ENCODE results near the gene VPS13D. TPM values are rescaled to one million over a fixed set of nuclear protein-coding genes. Genes with fewer than 3 reads are reported as not detected.
"Not testable (repeated sequence)": the region's sequence is repeated elsewhere in the genome, so short reads cannot be mapped to it uniquely, and the experiment has no call there.

VPS13D gene
- total and polyA plus RNA-seq, 5 experiments from 2014 or later, result 5.3 to 64.9 (median 7.5) TPM

DNA sequence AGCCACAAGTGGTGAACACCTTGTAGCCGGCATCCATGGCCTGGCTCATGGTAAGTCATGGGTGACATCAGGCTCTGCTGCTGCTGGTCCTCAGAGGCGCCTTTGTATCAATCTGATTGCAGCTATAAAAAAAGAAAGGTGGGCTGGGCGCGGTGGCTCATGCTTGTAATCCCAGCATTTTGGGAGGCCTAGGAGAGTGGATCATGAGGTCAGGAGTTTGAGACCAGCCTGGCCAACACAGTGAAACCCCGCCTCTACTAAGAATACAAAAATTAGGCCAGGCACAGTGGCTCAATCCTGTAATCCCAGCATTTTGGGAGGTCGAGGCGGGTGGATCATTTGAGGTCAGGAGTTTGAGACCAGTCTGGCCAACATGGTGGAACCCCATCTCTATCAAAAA lies 226.3 kb downstream of the VPS13D start:
- Mint-ChIP-seq H3K27ac (peak overlapping the region in 9 of 10 donors; percentile 32 to 94 (median 60)), H3K4me1 (peaks cover 26 to 82% (median 79%) of the 10 kb centered on the region in 4 donors), H3K36me3 (peaks cover 0 to 27% (median 18%) of the 10 kb centered on the region in 3 donors), H3K4me3 (peak overlapping the region in 8 of 10 donors; percentile 38 to 83 (median 76))
- not testable (repeated sequence) for ATAC-seq, H3K9me3 Mint-ChIP-seq, DNase-seq, H3K27me3 Mint-ChIP-seq
- POLR2A ChIA-PET, result interaction anchor here (0.6 to 15.8 kb wide), 7 partner anchors 9 to 162 kb away, joined by 3 to 211 read pairs (median 6); no protein-coding TSS in a partner anchor

DNA sequence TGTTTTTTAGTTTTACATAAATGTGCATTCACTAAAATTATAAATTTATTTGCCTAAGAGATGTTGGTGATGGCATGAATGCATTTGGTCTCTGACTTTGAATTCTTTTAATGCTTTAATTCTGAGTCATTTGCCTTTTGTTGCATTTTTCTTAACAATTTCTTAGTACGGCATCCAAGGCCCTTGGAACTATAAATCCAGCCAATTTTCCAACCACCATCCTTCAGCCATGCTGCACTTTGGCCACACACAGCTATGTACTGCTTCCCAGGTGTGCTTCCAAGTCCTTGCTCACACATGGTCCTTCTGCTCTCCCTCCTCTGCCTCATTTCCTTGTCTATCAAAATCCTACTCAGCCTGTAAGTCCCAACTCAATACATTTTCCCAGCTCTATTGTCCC lies 227.1 kb downstream of the VPS13D start:
- POLR2A ChIA-PET, result interaction anchor here (0.8 to 15.8 kb wide), 9 partner anchors 9 to 161 kb away, joined by 3 to 211 read pairs (median 6); no protein-coding TSS in a partner anchor
- H3K4me3 Mint-ChIP-seq, result peak overlapping the region in 6 of 10 donors; percentile 69 to 83 (median 80)
- ATAC-seq (no peak), DNase-seq (no peak)
- H3K9me3 Mint-ChIP-seq, result no peaks in the 10 kb centered on the region
- H3K36me3 Mint-ChIP-seq, result peaks cover 2 to 36% (median 27%) of the 10 kb centered on the region in 3 donors
- H3K4me1 Mint-ChIP-seq, result peaks cover 26 to 73% (median 72%) of the 10 kb centered on the region in 4 donors
- no peaks in the 10 kb centered on the region for H3K27me3 Mint-ChIP-seq
- H3K27ac Mint-ChIP-seq, result peak overlapping the region in 8 of 10 donors; percentile 17 to 94 (median 80)

DNA sequence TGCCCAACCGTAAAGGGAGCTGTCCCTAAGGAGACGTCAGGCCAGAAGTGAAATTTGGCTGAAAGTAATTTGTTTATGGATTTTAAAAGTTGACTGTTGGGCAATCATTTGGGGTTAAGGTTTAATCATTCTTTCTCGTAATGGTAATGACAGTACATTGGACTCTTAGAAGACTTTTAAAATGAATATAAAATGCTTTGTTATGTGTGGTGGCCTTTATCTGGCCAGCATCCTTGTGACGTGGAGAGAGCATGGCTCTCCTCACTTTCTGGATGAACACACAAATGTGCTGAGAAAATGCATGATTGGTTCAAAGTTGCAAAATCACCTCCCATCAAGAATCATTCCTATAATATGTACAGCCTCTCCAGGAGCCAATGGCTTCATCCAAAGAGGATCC lies 227.9 kb downstream of the VPS13D start:
- DNase-seq (no peak), ATAC-seq (no peak)
- Mint-ChIP-seq H3K27me3 (no peaks in the 10 kb centered on the region), H3K4me3 (peak overlapping the region in 2 of 10 donors; percentile 69 to 80), H3K9me3 (no peaks in the 10 kb centered on the region), H3K4me1 (peaks cover 25 to 69% (median 64%) of the 10 kb centered on the region in 4 donors), H3K36me3 (peaks cover 8 to 41% (median 35%) of the 10 kb centered on the region in 3 donors), H3K27ac (peak overlapping the region in 5 of 10 donors; percentile 18 to 94 (median 84))
- POLR2A ChIA-PET, result interaction anchor here (3.4 to 15.8 kb wide), 2 partner anchors 17 to 19 kb away, joined by 20 to 211 read pairs; no protein-coding TSS in a partner anchor

DNA sequence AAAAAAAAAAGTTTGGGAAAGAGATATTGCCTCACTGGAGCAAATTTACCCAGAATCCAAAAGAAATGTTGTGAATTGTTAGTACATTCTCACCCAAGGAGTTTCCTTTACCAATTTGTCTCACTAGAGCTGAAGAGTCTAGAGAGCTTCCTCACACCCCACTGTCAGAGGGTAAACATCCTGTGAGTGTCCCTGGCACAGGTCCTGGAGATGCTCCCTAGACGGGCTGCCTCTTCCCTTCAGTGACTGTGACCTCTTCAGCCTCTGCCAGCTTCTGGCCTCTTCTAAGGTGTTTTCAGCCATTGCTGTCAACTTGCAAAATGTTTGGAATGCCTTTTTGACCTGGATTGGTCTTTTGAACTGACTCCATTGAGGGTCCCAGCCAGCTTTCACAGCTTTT lies 228.7 kb downstream of the VPS13D start:
- POLR2A ChIA-PET, result interaction anchor here (0.7 to 15.8 kb wide), 8 partner anchors 10 to 160 kb away, joined by 3 to 211 read pairs (median 4); partner anchors contain the start of gene DHRS3
- Mint-ChIP-seq H3K4me1 (peaks cover 19 to 67% (median 58%) of the 10 kb centered on the region in 4 donors), H3K27ac (peak overlapping the region in 8 of 10 donors; percentile 29 to 91 (median 79)), H3K27me3 (no peaks in the 10 kb centered on the region), H3K36me3 (peaks cover 8 to 43% (median 41%) of the 10 kb centered on the region in 3 donors), H3K9me3 (no peaks in the 10 kb centered on the region), H3K4me3 (peak overlapping the region in 7 of 10 donors; percentile 14 to 65 (median 34))
- ATAC-seq, result peak; percentile 58 to 63
- DNase-seq, result no peak

DNA sequence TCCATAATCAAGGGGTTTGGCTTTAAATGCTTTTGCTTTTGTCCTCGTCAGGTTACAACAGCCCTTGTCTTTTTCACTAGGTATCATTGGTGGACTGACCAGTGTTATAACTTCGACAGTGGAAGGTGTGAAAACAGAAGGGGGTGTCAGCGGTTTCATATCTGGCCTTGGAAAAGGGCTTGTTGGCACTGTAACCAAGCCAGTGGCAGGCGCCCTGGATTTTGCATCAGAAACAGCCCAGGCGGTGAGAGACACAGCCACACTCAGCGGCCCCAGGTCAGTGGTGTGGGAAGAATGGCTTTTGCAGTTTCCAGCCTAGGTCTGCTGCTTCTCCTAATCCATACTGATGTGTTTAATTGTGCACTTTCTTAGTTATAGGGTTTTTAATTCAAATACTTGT lies 230.3 kb downstream of the VPS13D start:
- Mint-ChIP-seq H3K27me3 (no peaks in the 10 kb centered on the region), H3K4me3 (no peak overlapping the region), H3K36me3 (peaks cover 8 to 52% (median 45%) of the 10 kb centered on the region in 3 donors), H3K9me3 (no peaks in the 10 kb centered on the region), H3K27ac (no peak overlapping the region), H3K4me1 (peaks cover 13 to 52% (median 43%) of the 10 kb centered on the region in 4 donors)
- POLR2A ChIA-PET, result interaction anchor here (0.8 to 15.8 kb wide), 2 partner anchors 15 to 309 kb away, joined by 3 to 211 read pairs; no protein-coding TSS in a partner anchor
- no peak for ATAC-seq
- no peak for DNase-seq

DNA sequence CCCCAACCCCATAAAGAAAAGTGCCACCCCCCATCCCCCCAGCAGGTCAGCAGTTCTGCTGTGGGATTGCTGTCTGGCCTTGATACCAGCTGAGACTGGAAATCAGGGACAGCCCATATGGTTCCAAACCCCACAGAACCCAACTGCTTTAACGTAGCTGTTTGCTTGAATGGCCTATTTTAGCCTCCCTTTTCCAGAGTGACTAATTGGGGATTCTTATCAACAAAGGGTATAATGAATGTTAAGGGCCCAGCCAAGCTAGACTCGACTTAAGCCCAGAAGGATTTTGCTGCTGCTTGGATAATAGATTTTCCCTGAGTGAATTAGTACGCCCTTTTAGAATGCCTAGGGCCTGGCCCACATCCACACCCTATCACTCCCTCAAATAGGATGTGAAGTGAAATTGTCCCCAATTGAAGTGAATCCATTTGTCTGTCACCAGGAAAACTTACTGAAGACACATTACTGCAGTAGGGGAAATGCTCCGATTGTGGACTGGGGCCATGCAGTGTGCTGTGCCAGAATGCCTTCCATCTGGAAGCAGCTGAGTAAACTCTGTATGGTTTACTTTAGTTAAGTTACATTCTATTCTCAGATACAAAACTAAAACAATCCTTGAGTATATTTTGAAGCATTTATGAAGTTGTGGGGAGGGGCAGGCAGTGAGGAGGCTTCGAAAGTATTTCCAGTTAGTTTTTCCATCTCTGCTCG lies 231.2 kb downstream of the VPS13D start:
- Mint-ChIP-seq H3K27ac (peak overlapping the region in 2 of 10 donors; percentile 69 to 72), H3K4me3 (no peak overlapping the region), H3K36me3 (peaks cover 8 to 61% (median 51%) of the 10 kb centered on the region in 3 donors), H3K9me3 (no peaks in the 10 kb centered on the region), H3K4me1 (peaks cover 13 to 45% (median 38%) of the 10 kb centered on the region in 4 donors), H3K27me3 (no peaks in the 10 kb centered on the region)
- no peak for DNase-seq
- POLR2A ChIA-PET, result interaction anchor here (1.1 to 15.8 kb wide), 3 partner anchors 8 to 15 kb away, joined by 3 to 211 read pairs (median 5); no protein-coding TSS in a partner anchor
- ATAC-seq, result no peak

DNA sequence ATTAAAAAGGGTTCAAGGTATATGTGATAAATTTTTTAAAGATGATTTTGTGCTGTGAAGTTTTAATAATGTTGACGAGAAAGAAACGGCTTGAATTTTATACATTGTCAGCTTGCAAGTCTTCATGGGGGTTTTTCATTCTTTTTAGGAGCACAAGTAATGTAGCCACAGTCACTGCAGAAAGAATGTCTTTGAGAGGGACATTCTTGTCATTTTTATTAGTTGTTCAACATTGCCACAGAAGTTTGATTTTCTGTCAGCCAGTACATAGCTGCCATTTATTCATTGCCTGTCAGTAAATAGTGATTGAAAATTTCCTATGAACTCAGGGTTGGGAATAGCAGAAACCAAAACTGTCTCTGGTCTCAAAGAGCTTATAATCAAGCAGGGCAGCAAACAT lies 231.9 kb downstream of the VPS13D start:
- POLR2A ChIA-PET, result interaction anchor here (0.6 to 1.5 kb wide), 4 partner anchors 9 to 16 kb away, joined by 3 to 5 read pairs (median 3); no protein-coding TSS in a partner anchor
- H3K4me3 Mint-ChIP-seq, result no peak overlapping the region
- peaks cover 11 to 38% (median 31%) of the 10 kb centered on the region in 4 donors for H3K4me1 Mint-ChIP-seq
- ATAC-seq (no peak), DNase-seq (no peak)
- H3K9me3 Mint-ChIP-seq, result no peaks in the 10 kb centered on the region
- H3K27ac Mint-ChIP-seq, result peak overlapping the region in 3 of 10 donors; percentile 20 to 51 (median 22)
- peaks cover 8 to 62% (median 50%) of the 10 kb centered on the region in 3 donors for H3K36me3 Mint-ChIP-seq
- H3K27me3 Mint-ChIP-seq, result no peaks in the 10 kb centered on the region

DNA sequence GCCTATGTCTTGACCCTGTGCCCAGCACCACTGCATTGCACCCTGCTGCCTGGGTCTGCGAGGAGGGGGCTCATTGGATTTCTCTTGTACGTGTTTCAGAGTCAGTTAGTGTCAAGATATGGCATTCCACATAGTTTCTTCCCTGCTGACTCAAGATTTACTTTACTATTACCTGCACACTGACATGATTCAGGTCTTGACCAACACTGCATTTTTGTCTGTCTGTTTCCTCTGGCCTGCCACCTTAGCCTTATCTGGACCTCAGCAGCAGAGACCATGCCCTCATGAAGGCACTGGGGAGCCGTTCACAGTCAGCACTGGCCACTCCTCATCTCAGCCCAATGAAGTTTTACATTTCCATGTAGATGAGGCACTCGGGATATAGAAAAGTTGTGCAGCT lies 232.8 kb downstream of the VPS13D start:
- no peak for ATAC-seq
- peak overlapping the region in 2 of 10 donors; percentile 71 to 90 for H3K27ac Mint-ChIP-seq

DNA sequence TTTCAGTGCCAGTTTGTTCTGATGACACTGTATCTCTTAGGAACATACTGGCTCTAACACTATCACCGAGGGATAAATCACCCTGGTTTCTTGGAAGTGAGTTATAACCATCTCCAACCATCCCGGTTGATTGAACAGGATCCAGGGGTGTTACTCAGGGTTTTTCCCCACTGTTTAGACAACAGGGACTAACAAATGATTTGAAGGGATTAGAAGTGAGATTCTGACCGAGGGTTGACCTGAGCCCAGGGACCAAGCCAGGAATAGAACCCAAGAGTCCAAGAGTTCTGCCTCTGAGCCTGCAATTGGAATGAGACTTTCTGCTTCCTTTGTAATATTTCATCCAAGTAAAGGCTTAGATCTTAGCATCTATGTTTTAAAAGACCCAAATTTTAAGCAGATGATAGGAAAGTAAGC lies 234.2 kb downstream of the VPS13D start:
- POLR2A ChIA-PET, result no interaction called here
- DNase-seq, result no peak
- Mint-ChIP-seq H3K4me1 (peaks cover 8 to 31% (median 22%) of the 10 kb centered on the region in 4 donors), H3K27ac (peak overlapping the region in 1 of 10 donors; percentile 3), H3K36me3 (peaks cover 8 to 61% (median 46%) of the 10 kb centered on the region in 3 donors), H3K4me3 (no peak overlapping the region), H3K9me3 (no peaks in the 10 kb centered on the region), H3K27me3 (no peaks in the 10 kb centered on the region)
- ATAC-seq, result no peak

More for the DNA sequence above, 232.8 kb downstream of the VPS13D start:
- no peak for DNase-seq
- POLR2A ChIA-PET, result interaction anchor here (0.6 kb wide), 1 partner anchor 12 kb away, joined by 3 read pairs; no protein-coding TSS in a partner anchor
- no peak overlapping the region for H3K4me3 Mint-ChIP-seq
- H3K27me3 Mint-ChIP-seq, result no peaks in the 10 kb centered on the region
- peaks cover 8 to 64% (median 44%) of the 10 kb centered on the region in 3 donors for H3K36me3 Mint-ChIP-seq
- H3K4me1 Mint-ChIP-seq, result peaks cover 8 to 34% (median 27%) of the 10 kb centered on the region in 4 donors
- H3K9me3 Mint-ChIP-seq, result no peaks in the 10 kb centered on the region

DNA sequence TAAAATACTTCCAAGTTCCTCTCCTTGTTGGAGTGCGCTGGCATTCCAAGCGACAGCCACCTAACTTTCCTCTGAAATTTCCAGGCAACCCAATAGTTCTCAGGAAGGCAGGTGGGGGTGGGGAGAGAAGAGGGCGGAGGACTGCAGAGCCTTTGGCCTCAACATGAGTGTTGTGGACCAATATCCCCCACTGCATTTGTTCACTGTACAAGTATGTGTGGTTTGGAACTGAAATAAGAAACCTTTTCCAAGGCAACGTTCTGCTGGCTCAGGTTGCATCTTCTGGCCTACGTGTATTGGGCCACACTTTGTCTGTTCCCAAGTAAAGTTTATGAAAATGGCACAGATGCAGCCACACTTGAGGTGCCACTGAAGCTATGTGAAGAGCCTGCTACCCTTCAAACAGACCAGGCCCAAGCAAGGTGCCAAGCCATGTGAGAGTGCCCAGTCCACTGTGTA lies 234.8 kb downstream of the VPS13D start:
- Mint-ChIP-seq H3K9me3 (no peaks in the 10 kb centered on the region), H3K4me3 (no peak overlapping the region), H3K27ac (peak overlapping the region in 1 of 10 donors; percentile 0), H3K27me3 (no peaks in the 10 kb centered on the region), H3K36me3 (peaks cover 8 to 59% (median 45%) of the 10 kb centered on the region in 3 donors), H3K4me1 (peaks cover 8 to 32% (median 24%) of the 10 kb centered on the region in 4 donors)
- DNase-seq (no peak), ATAC-seq (no peak)
- POLR2A ChIA-PET, result no interaction called here

DNA sequence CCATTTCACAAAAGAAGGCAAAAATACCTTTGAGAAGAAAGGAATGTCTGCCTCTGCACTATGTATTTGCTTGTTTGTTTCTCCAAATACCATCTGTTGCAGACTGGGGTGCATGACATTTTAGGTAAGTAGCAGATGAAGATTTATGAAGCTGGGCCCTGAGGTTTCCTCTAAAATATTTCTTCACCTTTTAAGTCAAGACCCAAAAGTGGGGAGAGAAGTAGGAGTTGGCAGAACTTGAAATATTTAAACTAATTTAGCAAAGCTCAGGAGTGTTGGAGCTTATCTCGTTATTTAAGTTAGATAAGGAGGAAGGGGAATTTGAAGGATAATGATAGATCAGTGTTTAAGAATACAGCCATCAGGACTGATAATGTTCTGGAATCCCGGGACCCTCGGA lies 235.3 kb downstream of the VPS13D start:
- POLR2A ChIA-PET, result no interaction called here
- H3K4me1 Mint-ChIP-seq, result peaks cover 8 to 31% (median 25%) of the 10 kb centered on the region in 4 donors
- no peak overlapping the region for H3K4me3 Mint-ChIP-seq
- H3K36me3 Mint-ChIP-seq, result peaks cover 8 to 55% (median 42%) of the 10 kb centered on the region in 3 donors
- no peaks in the 10 kb centered on the region for H3K27me3 Mint-ChIP-seq
- no peaks in the 10 kb centered on the region for H3K9me3 Mint-ChIP-seq
- ATAC-seq (no peak), DNase-seq (no peak)
- H3K27ac Mint-ChIP-seq, result peak overlapping the region in 1 of 10 donors; percentile 0

DNA sequence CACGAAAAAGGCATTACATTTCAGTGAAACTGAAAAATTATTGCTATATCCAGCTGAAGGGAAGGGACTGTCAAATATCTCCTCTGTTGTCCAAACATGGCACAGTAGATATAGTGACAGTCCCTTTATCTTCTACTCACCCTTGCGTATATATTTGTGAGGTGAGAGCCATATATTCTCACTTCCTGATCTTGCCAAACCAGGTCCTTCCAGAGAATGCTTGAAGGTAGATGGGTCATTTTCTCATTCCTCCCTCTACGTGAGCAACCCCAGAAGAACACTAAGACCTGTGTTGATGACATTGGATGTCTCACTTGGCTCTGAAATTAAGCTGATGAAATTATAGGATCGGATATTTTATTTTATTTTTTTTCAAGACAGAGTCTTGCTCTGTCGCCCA lies 237.0 kb downstream of the VPS13D start:
- Mint-ChIP-seq H3K9me3 (no peaks in the 10 kb centered on the region), H3K27me3 (no peaks in the 10 kb centered on the region), H3K4me3 (no peak overlapping the region), H3K27ac (no peak overlapping the region), H3K36me3 (peaks cover 8 to 39% (median 27%) of the 10 kb centered on the region in 3 donors), H3K4me1 (peaks cover 11 to 41% (median 36%) of the 10 kb centered on the region in 4 donors)
- DNase-seq (no peak), ATAC-seq (no peak)
- POLR2A ChIA-PET, result interaction anchor here (0.6 to 0.9 kb wide), 2 partner anchors 10 to 172 kb away, joined by 3 read pairs; no protein-coding TSS in a partner anchor
